ENCODE data around the gene SECISBP2.
"Not testable (repeated sequence)": the region's sequence is repeated elsewhere in the genome, so short reads cannot be mapped to it uniquely, and the experiment has no call there.

The SECISBP2 gene

GRCh38 chr9:89366711-89367110 is 48.4 kb downstream of the SECISBP2 start:
- no peak for DNase-seq (ENCODE audit: low spot score)

- no peak for DNase-seq (ENCODE audit: low spot score)
Measured at GRCh38 chr9:89367281-89367680, 49.0 kb downstream of the SECISBP2 start.

- no peak for DNase-seq (ENCODE audit: low spot score)
Measured at GRCh38 chr9:89367726-89368437, 49.6 kb downstream of the SECISBP2 start.

- DNase-seq (ENCODE audit: low spot score) = no peak
Measured at GRCh38 chr9:89368550-89368949, 50.2 kb downstream of the SECISBP2 start.

GRCh38 chr9:89368978-89369377 is 50.7 kb downstream of the SECISBP2 start:
- DNase-seq (ENCODE audit: low spot score) = no peak

GRCh38 chr9:89370593-89370992 is 52.3 kb downstream of the SECISBP2 start:
- no peak for DNase-seq (ENCODE audit: low spot score)

- not testable (repeated sequence) for DNase-seq (ENCODE audit: low spot score)
Measured at GRCh38 chr9:89371791-89372190, 53.5 kb downstream of the SECISBP2 start.

GRCh38 chr9:89372230-89372816 is 54.0 kb downstream of the SECISBP2 start:
- DNase-seq (ENCODE audit: low spot score) = no peak

- DNase-seq (ENCODE audit: low spot score) = no peak
Measured at GRCh38 chr9:89372979-89373378, 54.7 kb downstream of the SECISBP2 start.

GRCh38 chr9:89374176-89374575 is 55.9 kb downstream of the SECISBP2 start:
- DNase-seq (ENCODE audit: low spot score) = no peak

- no peak for DNase-seq (ENCODE audit: low spot score)
Measured at GRCh38 chr9:89375191-89375760, 57.0 kb downstream of the SECISBP2 start.

- DNase-seq (ENCODE audit: low spot score) = no peak
Measured at GRCh38 chr9:89376286-89376685, 58.0 kb downstream of the SECISBP2 start.

GRCh38 chr9:89376741-89377351 is 58.5 kb downstream of the SECISBP2 start:
- DNase-seq (ENCODE audit: low spot score) = no peak

- DNase-seq (ENCODE audit: low spot score) = no peak
Measured at GRCh38 chr9:89377411-89377810, 59.1 kb downstream of the SECISBP2 start.

- no peak for DNase-seq (ENCODE audit: low spot score)
Measured at GRCh38 chr9:89378541-89378940, 60.2 kb downstream of the SECISBP2 start.

- no peak for DNase-seq (ENCODE audit: low spot score)
Measured at GRCh38 chr9:89379031-89379430, 60.7 kb downstream of the SECISBP2 start.

- DNase-seq (ENCODE audit: low spot score) = no peak
Measured at GRCh38 chr9:89379508-89380115, 61.3 kb downstream of the SECISBP2 start.

GRCh38 chr9:89380437-89381307 is 62.4 kb downstream of the SECISBP2 start:
- no peak for DNase-seq (ENCODE audit: low spot score)

- no peak for DNase-seq (ENCODE audit: low spot score)
Measured at GRCh38 chr9:89381308-89381609, 63.0 kb downstream of the SECISBP2 start.

- no peak for DNase-seq (ENCODE audit: low spot score)
Measured at GRCh38 chr9:89382026-89382986, 64.0 kb downstream of the SECISBP2 start.

All from AG08395 (cell line).